H1 (cell line): ENCODE data around the gene GRM1.

ENCODE experiments used
- ATF2 ChIP-seq: IDR thresholded peaks from 2 replicates; pipeline ENCODE4 v1.6.1; 2012; ENCODE audit warnings: low read length, inconsistent platforms
- ATF3 ChIP-seq: IDR thresholded peaks from 2 replicates; pipeline ENCODE4 v1.6.1; 2011; ENCODE audit warnings: low read depth, mild to moderate bottlenecking, low read length; ENCODE audit not compliant: insufficient read depth
- RNF2 ChIP-seq: fragments of 200-900, 300-1000 bp; sonication (generic); IDR thresholded peaks from 2 replicates; pipeline ENCODE4 v1.7.1; 2016; ENCODE audit warnings: borderline replicate concordance, low read depth, mild to moderate bottlenecking, antibody characterized with exemption, low read length; ENCODE audit not compliant: poor library complexity, severe bottlenecking; ENCODE audit errors: missing control alignments

GRCh38 chr6:146388736-146389364, 360.0 kb downstream of the GRM1 start:
- TF ChIP-seq ATF2 (no peak), ATF3 (no peak), RNF2 (no peak)
